ENCODE measurements around the gene CAST. TPM values are rescaled to one million over a fixed set of nuclear protein-coding genes. Genes with fewer than 3 reads are reported as not detected.
A peak's percentile ranks its signal among the peaks of the same experiment; 100 is the strongest.

The CAST gene
- total RNA-seq, 4 donors from 2014 or later, result 292 to 347 (median 320) TPM

DNA sequence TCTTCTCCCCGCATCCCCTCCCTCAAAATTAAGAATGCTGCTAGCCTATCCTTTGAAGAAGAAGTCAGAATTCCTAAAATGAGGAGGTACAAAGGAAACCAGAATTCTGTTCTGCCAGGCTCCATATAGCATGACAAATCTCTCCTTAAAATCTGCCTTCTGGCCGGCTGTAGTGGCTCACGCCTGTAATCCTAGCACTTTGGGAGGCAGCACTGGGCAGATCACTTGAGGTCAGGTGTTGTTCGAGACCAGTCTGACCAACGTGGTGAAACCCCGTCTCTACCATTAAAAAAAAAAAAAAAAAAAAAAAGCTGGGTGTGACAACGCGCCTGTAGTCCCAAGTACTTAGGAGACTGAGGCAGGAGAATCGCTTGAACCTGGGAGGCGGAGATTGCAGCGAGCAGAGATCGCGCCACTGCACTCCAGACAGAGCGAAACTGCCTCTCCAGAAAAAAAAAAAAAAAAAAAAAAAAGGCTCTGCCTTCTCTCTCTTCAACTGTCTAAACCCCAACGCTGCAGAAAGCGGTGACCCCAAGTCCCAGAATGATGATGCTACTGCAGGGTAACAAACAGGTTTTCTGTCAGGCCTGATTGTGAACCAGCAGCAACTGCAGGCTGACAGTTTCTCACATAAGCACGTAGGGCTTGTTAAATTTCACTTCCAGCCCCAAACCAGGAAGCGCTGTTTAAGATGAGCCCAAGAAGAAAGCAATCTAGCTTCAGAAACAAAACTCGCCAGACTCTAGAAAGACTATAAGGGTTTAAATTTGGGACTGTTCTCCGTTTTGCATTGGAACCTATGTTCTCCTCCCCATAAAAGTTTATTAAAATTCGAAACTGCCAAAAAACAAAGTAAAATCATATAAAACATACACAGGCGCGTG lies 963 bp upstream of the CAST start:
- no peaks in the 10 kb centered on the region for H3K9me3 ChIP-seq
- peak overlapping the region; percentile 89 to 96 for H3K4me3 ChIP-seq
- no peaks in the 10 kb centered on the region for H3K27me3 ChIP-seq
- H3K4me1 ChIP-seq, result peaks cover 0 to 41% (median 2%) of the 10 kb centered on the region in 3 donors
- TF ChIP-seq, protein P1, sequence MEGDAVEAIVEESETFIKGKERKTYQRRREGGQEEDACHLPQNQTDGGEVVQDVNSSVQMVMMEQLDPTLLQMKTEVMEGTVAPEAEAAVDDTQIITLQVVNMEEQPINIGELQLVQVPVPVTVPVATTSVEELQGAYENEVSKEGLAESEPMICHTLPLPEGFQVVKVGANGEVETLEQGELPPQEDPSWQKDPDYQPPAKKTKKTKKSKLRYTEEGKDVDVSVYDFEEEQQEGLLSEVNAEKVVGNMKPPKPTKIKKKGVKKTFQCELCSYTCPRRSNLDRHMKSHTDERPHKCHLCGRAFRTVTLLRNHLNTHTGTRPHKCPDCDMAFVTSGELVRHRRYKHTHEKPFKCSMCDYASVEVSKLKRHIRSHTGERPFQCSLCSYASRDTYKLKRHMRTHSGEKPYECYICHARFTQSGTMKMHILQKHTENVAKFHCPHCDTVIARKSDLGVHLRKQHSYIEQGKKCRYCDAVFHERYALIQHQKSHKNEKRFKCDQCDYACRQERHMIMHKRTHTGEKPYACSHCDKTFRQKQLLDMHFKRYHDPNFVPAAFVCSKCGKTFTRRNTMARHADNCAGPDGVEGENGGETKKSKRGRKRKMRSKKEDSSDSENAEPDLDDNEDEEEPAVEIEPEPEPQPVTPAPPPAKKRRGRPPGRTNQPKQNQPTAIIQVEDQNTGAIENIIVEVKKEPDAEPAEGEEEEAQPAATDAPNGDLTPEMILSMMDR (IDR thresholded peaks at IDR 0.05), result no peak
- TF ChIP-seq POLR2AphosphoS5 (IDR thresholded peaks at IDR 0.05) (no peak), POLR2A (IDR thresholded peaks at IDR 0.05) (no peak), EP300 (IDR thresholded peaks at IDR 0.05) (no peak)
- H3K36me3 ChIP-seq, result no peaks in the 10 kb centered on the region
- ATAC-seq, result no peak
- 6 to 7% methylated on average over 8 to 13 of the region's 23 CpGs for WGBS, 2 donors (ENCODE audit: low coverage in 1 of 2)
- peak overlapping the region; percentile 98 to 100 (median 99) for H3K27ac ChIP-seq

DNA sequence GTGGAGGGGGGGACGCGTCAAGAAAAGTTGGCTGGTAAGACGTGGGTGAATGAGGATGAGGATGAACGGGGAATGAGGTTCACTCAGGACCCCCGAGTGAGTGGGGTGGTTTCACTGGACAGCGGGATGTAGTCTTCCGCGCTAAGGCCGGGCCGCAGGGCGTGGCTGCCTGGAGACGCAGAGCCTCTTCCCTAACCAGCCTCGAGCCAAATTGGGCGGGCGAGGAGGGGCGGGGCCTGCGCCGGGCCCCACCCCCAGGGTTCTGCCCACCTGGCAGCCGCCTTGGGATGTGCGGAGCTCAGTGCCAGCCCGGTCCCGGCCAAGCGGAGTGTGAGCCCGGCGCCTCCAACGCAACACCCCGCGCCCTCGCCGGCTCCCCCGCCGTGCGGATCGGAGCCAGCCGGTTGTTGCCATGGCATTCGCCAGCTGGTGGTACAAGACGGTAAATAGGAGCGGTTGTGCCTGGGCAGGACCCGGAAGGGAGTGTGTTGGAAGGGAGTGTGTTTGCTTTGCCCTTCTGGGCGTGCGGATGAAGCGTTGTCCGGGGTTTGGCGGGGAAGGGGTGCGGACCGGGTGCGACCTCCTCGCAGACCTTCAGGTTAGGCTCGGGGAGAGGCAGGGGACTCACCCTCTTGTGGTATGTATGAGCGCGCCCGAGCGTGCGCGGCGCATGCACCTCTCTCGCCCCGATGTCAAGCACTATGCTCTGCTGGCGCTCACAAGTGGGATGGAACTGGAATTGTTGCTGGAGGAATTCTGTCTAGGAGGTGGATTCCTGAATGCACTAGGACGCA lies 746 bp downstream of the CAST start:
- peak; percentile 52 to 62 for TF ChIP-seq POLR2A (IDR thresholded peaks at IDR 0.05)
- TF ChIP-seq EP300 (IDR thresholded peaks at IDR 0.05), result no peak
- TF ChIP-seq, protein P1 (IDR thresholded peaks at IDR 0.05), result no peak
- peak; percentile 87 for TF ChIP-seq POLR2AphosphoS5 (IDR thresholded peaks at IDR 0.05)
- Histone ChIP-seq H3K4me1 (peaks cover 0 to 53% (median 2%) of the 10 kb centered on the region in 3 donors), H3K27ac (peak overlapping the region; percentile 98 to 100 (median 99)), H3K4me3 (peak overlapping the region; percentile 89 to 96), H3K36me3 (no peaks in the 10 kb centered on the region), H3K27me3 (no peaks in the 10 kb centered on the region), H3K9me3 (no peaks in the 10 kb centered on the region)
- 0% methylated on average over 4 to 5 of the region's 60 CpGs for WGBS, 2 donors (ENCODE audit: low coverage in 1 of 2)
- peak; percentile 91 for ATAC-seq

DNA sequence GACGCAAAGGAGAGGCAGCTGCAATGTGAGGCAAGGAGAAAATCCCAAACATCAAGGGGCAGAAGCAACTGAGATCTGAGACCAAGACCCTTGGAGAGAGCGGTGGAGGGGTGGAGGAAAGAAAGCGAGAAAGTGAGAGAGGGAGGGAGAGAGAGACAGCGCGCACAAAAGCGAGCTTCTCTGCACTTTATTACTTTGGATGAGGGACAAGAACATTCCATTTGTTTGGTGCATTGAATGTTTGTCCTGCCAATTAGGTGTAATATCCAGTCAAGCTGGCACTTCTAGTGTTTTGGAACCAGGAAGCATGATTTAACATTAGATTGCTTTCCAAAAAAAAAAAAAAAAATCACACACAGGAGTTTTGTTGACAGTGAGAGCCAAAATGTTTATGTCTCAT lies 1.4 kb downstream of the CAST start:
- H3K27ac ChIP-seq, result peak overlapping the region; percentile 98 to 100 (median 99)
- no peaks in the 10 kb centered on the region for H3K36me3 ChIP-seq
- H3K4me3 ChIP-seq, result peak overlapping the region; percentile 89 to 96
- no peaks in the 10 kb centered on the region for H3K9me3 ChIP-seq
- peaks cover 0 to 60% (median 2%) of the 10 kb centered on the region in 3 donors for H3K4me1 ChIP-seq
- WGBS, 2 donors (ENCODE audit: low coverage in 1 of 2), result 40% methylated on average over 1 to 6 of the region's 6 CpGs
- no peak for TF ChIP-seq POLR2A (IDR thresholded peaks at IDR 0.05)
- peak; percentile 12 for TF ChIP-seq POLR2AphosphoS5 (IDR thresholded peaks at IDR 0.05)
- H3K27me3 ChIP-seq, result no peaks in the 10 kb centered on the region
- no peak for ATAC-seq

DNA sequence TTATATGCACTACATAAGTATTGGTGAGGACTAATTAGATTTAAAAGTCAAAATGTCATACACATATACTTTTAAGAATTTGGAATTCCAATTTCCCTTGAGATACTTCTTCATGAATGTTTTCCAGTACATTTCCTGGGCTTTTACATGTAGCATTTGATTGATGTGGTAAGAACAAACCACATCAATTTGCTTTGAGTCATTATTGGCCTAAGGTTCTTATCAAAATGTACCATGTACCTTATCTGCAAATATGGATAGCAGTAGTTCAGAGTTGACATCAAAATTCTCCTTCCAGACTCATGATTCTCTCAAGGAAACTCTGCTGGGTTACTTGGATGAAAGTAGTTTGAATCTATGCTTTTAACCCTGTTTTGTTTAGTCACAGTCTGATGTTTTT lies 2.5 kb downstream of the CAST start:
- Histone ChIP-seq H3K4me3 (no peak overlapping the region), H3K27me3 (no peaks in the 10 kb centered on the region), H3K36me3 (no peaks in the 10 kb centered on the region), H3K27ac (peak overlapping the region in 1 of 4 donors; percentile 3), H3K9me3 (no peaks in the 10 kb centered on the region), H3K4me1 (peaks cover 0 to 70% (median 5%) of the 10 kb centered on the region in 3 donors)
- no peak for ATAC-seq
- TF ChIP-seq, protein P1 (IDR thresholded peaks at IDR 0.05), result no peak
- TF ChIP-seq POLR2A (IDR thresholded peaks at IDR 0.05) (no peak), EP300 (IDR thresholded peaks at IDR 0.05) (no peak), POLR2AphosphoS5 (IDR thresholded peaks at IDR 0.05) (no peak)

DNA sequence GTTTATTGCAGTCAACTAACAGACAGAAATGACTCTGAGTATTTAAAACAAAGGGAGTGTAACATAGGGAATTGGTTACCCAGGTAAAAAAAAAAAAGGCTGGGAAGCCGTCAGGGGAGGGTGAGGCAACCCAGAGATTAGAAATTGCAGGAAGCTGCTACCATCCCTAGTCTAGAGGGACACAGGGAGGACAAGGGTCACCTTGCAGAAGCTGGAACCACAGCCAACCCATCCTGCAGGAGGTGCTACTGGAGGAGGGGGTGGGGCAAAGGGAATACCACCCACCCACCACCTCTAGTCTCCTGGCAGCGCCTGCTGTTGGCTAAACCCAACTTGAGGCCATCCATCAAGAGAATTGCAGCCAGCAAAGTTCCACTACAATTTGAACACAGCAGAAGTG lies 6.5 kb downstream of the CAST start:
- Histone ChIP-seq H3K27ac (no peak overlapping the region), H3K27me3 (no peaks in the 10 kb centered on the region), H3K4me1 (peaks cover 0 to 76% (median 3%) of the 10 kb centered on the region in 3 donors), H3K9me3 (no peaks in the 10 kb centered on the region), H3K36me3 (no peaks in the 10 kb centered on the region), H3K4me3 (no peak overlapping the region)
- ATAC-seq, result no peak
- TF ChIP-seq, protein P1 (IDR thresholded peaks at IDR 0.05), result no peak
- TF ChIP-seq POLR2AphosphoS5 (IDR thresholded peaks at IDR 0.05), result no peak
- no peak for TF ChIP-seq EP300 (IDR thresholded peaks at IDR 0.05)
- no peak for TF ChIP-seq POLR2A (IDR thresholded peaks at IDR 0.05)
- WGBS, 2 donors (ENCODE audit: low coverage in 1 of 2), result 92% methylated on average over 2 of the region's 2 CpGs; no CpG with 5 or more reads in 1 of the 2 donors
